MM.1S (cell line): ENCODE data around the gene NR1H2.

ENCODE experiments used
- CTCF ChIP-seq: fragments of 300-600 bp; sonication (generic); IDR thresholded peaks from 2 replicates; pipeline ENCODE4 v1.5.1; 2016; ENCODE audit warnings: antibody characterized with exemption, low read length, mixed read lengths
- EZH2phosphoT487 ChIP-seq: fragments of 300-600 bp; sonication (generic); IDR thresholded peaks from 2 replicates; pipeline ENCODE4 v1.6.1; 2018; ENCODE audit warnings: antibody characterized with exemption, low read length

- no peak for TF ChIP-seq CTCF
- no peak for TF ChIP-seq EZH2phosphoT487
Measured at GRCh38 chr19:50419580-50420035, 43.4 kb downstream of the NR1H2 start.
